NT2/D1 (cell line): ENCODE measurements around the gene ABCA2.

Source experiments
- SUZ12 ChIP-seq: IDR thresholded peaks from 2 replicates; pipeline ENCODE4 v1.6.1; 2011; ENCODE audit not compliant: insufficient read length, insufficient read depth; ENCODE audit errors: extremely low read depth
- YY1 ChIP-seq: IDR thresholded peaks from 2 replicates; pipeline ENCODE4 v1.6.1; 2011; ENCODE audit not compliant: insufficient read length, insufficient read depth
- ZNF274 ChIP-seq: IDR thresholded peaks from 2 replicates; pipeline ENCODE4 v1.6.1; 2011; ENCODE audit warnings: mild to moderate bottlenecking, low read depth, low read length

GRCh38 chr9:137002646-137003041 lies 25.4 kb downstream of the ABCA2 start:
- no peak for TF ChIP-seq SUZ12
- TF ChIP-seq YY1 = no peak
- TF ChIP-seq ZNF274 = no peak
